Neural cell (in vitro differentiated cells): ENCODE data around the gene ACOXL. TPM values are rescaled to one million over a fixed set of nuclear protein-coding genes. Genes with fewer than 3 reads are reported as not detected.

Experiments used
- H2AFZ ChIP-seq: fragments of 200-600, 300-800 bp; sonication (generic), shearing (Covaris generic); 2 replicates; pipeline ENCODE4 v1.6.0; 2014; ENCODE audit warnings: low read depth, mild to moderate bottlenecking, antibody characterized with exemption, low read length, moderate library complexity
- H3F3A ChIP-seq: fragments of 200-600 bp; shearing (Covaris generic); 2 replicates; pipeline ENCODE4 v1.6.1; 2016; ENCODE audit warnings: mild to moderate bottlenecking, moderate library complexity, mixed read lengths, antibody characterized with exemption, low read length; ENCODE audit not compliant: insufficient read depth, poor library complexity, severe bottlenecking
- H3K27ac ChIP-seq: fragments of 200-600, 300-800 bp; sonication (generic), shearing (Covaris generic); 2 replicates; pipeline ENCODE4 v1.5.1; 2014; ENCODE audit warnings: mild to moderate bottlenecking, low read length, moderate library complexity
- H3K27me3 ChIP-seq: fragments of 300-800, 200-600 bp; sonication (generic), shearing (Covaris generic); 2 replicates; pipeline ENCODE4 v1.6.0; 2014; ENCODE audit warnings: mild to moderate bottlenecking, low read depth, low read length, moderate library complexity; ENCODE audit not compliant: insufficient read depth
- H3K36me3 ChIP-seq: fragments of 300-800, 200-600 bp; sonication (generic), shearing (Covaris generic); 2 replicates; pipeline ENCODE4 v1.5.1; 2014; ENCODE audit warnings: mild to moderate bottlenecking, antibody characterized with exemption, low read length, moderate library complexity; ENCODE audit not compliant: insufficient read depth
- H3K4me2 ChIP-seq: fragments of 300-800, 200-600 bp; sonication (generic), shearing (Covaris generic); 2 replicates; pipeline ENCODE4 v1.6.0; 2014; ENCODE audit warnings: mild to moderate bottlenecking, low read length
- H3K4me3 ChIP-seq: fragments of 300-800, 200-600 bp; sonication (generic), shearing (Covaris generic); 2 replicates; pipeline ENCODE4 v1.5.1; 2014; ENCODE audit warnings: mild to moderate bottlenecking, low read length, moderate library complexity
- H3K79me2 ChIP-seq: fragments of 200-600 bp; shearing (Covaris generic); replicated peaks from 2 replicates; pipeline ENCODE4 v1.6.0; 2014; ENCODE audit warnings: mild to moderate bottlenecking, low read length, moderate library complexity; ENCODE audit not compliant: insufficient read depth
- H3K9ac ChIP-seq: fragments of 300-800, 200-600 bp; sonication (generic), shearing (Covaris generic); 2 replicates; pipeline ENCODE4 v1.6.1; 2016; ENCODE audit warnings: mild to moderate bottlenecking, low read length, mixed read lengths
- H3K9me2 ChIP-seq: fragments of 200-600 bp; shearing (Covaris generic); 2 replicates; pipeline ENCODE4 v1.6.1; 2016; ENCODE audit warnings: mild to moderate bottlenecking, low read length, mixed read lengths; ENCODE audit not compliant: insufficient read depth
- H3K9me3 ChIP-seq: fragments of 200-600, 300-800 bp; sonication (generic), shearing (Covaris generic); 2 replicates; pipeline ENCODE4 v1.6.1; 2016; ENCODE audit warnings: mild to moderate bottlenecking, mixed run types, low read length, moderate library complexity, mixed read lengths
- H4K20me1 ChIP-seq: fragments of 200-600 bp; shearing (Covaris generic); 2 replicates; pipeline ENCODE4 v1.6.1; 2016; ENCODE audit warnings: mild to moderate bottlenecking, mixed run types; ENCODE audit not compliant: insufficient read depth
- CTCF ChIP-seq: fragments of 450-650 bp; IDR thresholded peaks from 2 replicates; pipeline ENCODE4 v1.5.1; 2014; ENCODE audit warnings: antibody characterized with exemption, mild to moderate bottlenecking, moderate library complexity; ENCODE audit not compliant: poor library complexity, severe bottlenecking
- EP300 ChIP-seq: fragments of 450-650 bp; conservative IDR thresholded peaks from 2 replicates; pipeline ENCODE4 v1.6.1; 2014; ENCODE audit warnings: antibody characterized with exemption, mild to moderate bottlenecking, moderate library complexity; ENCODE audit not compliant: poor library complexity, severe bottlenecking
- EZH2 ChIP-seq: fragments of 200-600, 300-800 bp; shearing (Covaris generic), sonication (generic); IDR thresholded peaks from 2 replicates; pipeline ENCODE4 v1.6.1; 2014; ENCODE audit warnings: antibody characterized with exemption, low read length, borderline replicate concordance, mild to moderate bottlenecking; ENCODE audit not compliant: insufficient read depth, poor library complexity, severe bottlenecking
- MXI1 ChIP-seq: fragments of 450-650 bp; conservative IDR thresholded peaks from 2 replicates; pipeline ENCODE4 v1.6.1; 2014; ENCODE audit warnings: antibody characterized with exemption, mild to moderate bottlenecking; ENCODE audit not compliant: poor library complexity, severe bottlenecking
- POLR2AphosphoS5 ChIP-seq: IDR thresholded peaks from 2 replicates; pipeline ENCODE4 v1.6.1; 2012
- RAD21 ChIP-seq: fragments of 450-650 bp; conservative IDR thresholded peaks from 2 replicates; pipeline ENCODE4 v1.6.1; 2014; ENCODE audit warnings: antibody characterized with exemption, mild to moderate bottlenecking, moderate library complexity
- REST ChIP-seq: IDR thresholded peaks from 2 replicates; pipeline ENCODE4 v1.6.1; 2012; ENCODE audit warnings: borderline replicate concordance
- SMC3 ChIP-seq: fragments of 450-650 bp; conservative IDR thresholded peaks from 2 replicates; pipeline ENCODE4 v1.6.1; 2014; ENCODE audit warnings: antibody characterized with exemption, mild to moderate bottlenecking, moderate library complexity; ENCODE audit not compliant: poor library complexity
- TAF1 ChIP-seq: IDR thresholded peaks from 2 replicates; pipeline ENCODE4 v1.6.1; 2012; ENCODE audit warnings: low read depth
- polyA plus RNA-seq: library from polyadenylated mRNA; depleted of rRNA; stranded (reverse); fragments of >200 nt; gene quantifications from 2 replicates; pipeline ENCODE4 v1.2.3, GENCODE V29; 2014

Gene ACOXL
- polyA plus RNA-seq, 1 donor from 2014 or later = not detected

GRCh38 chr2:110876167-110876999 is 144.0 kb downstream of the ACOXL start:
- no peak overlapping the region for H2AFZ ChIP-seq
- H3K27ac ChIP-seq = no peak overlapping the region
- no peaks in the 10 kb centered on the region for H3K27me3 ChIP-seq
- TF ChIP-seq SMC3 (no peak), EP300 (no peak), REST (no peak), CTCF (no peak), TAF1 (no peak), POLR2AphosphoS5 (no peak), EZH2 (no peak), RAD21 (no peak), MXI1 (no peak)
- H3K4me2 ChIP-seq = no peak overlapping the region
- H3K36me3 ChIP-seq = no peaks in the 10 kb centered on the region
- no peaks in the 10 kb centered on the region for H3K9me3 ChIP-seq
- no peak overlapping the region for H3K4me3 ChIP-seq
- no peaks in the 10 kb centered on the region for H4K20me1 ChIP-seq
- no peaks in the 10 kb centered on the region for H3K79me2 ChIP-seq
- no peaks in the 10 kb centered on the region for H3F3A ChIP-seq
- no peaks in the 10 kb centered on the region for H3K9me2 ChIP-seq
- no peak overlapping the region for H3K9ac ChIP-seq

- H3K9ac ChIP-seq = no peak overlapping the region
- no peaks in the 10 kb centered on the region for H3K27me3 ChIP-seq
- H3K4me2 ChIP-seq = no peak overlapping the region
- H3K4me3 ChIP-seq = no peak overlapping the region
- no peaks in the 10 kb centered on the region for H4K20me1 ChIP-seq
- H3K79me2 ChIP-seq = no peaks in the 10 kb centered on the region
- no peaks in the 10 kb centered on the region for H3K9me3 ChIP-seq
- H3K9me2 ChIP-seq = no peaks in the 10 kb centered on the region
- TF ChIP-seq POLR2AphosphoS5 (no peak), EZH2 (no peak), EP300 (no peak), TAF1 (no peak), MXI1 (no peak), CTCF (no peak), RAD21 (no peak), REST (no peak), SMC3 (no peak)
- no peak overlapping the region for H3K27ac ChIP-seq
- H2AFZ ChIP-seq = no peak overlapping the region
- no peaks in the 10 kb centered on the region for H3F3A ChIP-seq
- H3K36me3 ChIP-seq = no peaks in the 10 kb centered on the region
These were observed 144.9 kb downstream of the ACOXL start for GRCh38 chr2:110877031-110877827.
